ENCODE data around the gene LY6G6C. TPM values are rescaled to one million over a fixed set of nuclear protein-coding genes. Genes with fewer than 3 reads are reported as not detected.

Gene LY6G6C
- total and polyA plus RNA-seq, 2 of the 4 experiments (the other 2 are of a cell fraction) = not detected

DNA sequence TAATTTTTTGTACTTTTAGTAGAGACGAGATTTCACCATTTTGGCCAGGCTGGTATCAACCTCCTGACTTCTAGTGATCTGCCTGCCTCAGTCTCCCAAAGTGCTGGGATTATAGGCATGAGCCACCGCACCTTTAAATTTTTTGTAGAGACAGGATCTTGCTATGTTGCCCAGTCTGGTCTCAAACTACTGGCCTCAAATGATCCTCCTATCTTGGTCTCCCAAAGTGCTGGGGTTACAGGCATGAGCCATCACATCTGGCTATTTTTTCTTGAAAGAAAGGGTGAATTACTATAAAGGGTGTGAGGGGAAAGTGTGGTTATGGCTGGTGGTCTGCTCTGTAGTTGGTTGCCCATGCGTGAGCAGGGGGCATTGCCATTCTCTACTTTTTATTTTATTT is 13.3 kb downstream of the LY6G6C start:
- Histone ChIP-seq H3K4me1 (ENCODE audit: control insufficient read depth, insufficient read depth, low read length) (no peaks in the 10 kb centered on the region), H2AFZ (replicated peaks; ENCODE audit: low read length, poor library complexity) (no peak overlapping the region), H3K9me3 (ENCODE audit: control insufficient read depth, insufficient read depth, low read length) (no peaks in the 10 kb centered on the region), H2AK9ac (replicated peaks; ENCODE audit: low read depth, low read length, poor library complexity) (no peak overlapping the region), H4K20me1 (ENCODE audit: insufficient read depth, low read length) (no peaks in the 10 kb centered on the region; the same call in 1 of the 2 replicates), H3K56ac (ENCODE audit: extremely low read depth, insufficient read depth, low read length) (no peak overlapping the region), H2BK15ac (ENCODE audit: low read depth, low read length) (no peak overlapping the region), H3K23ac (ENCODE audit: low read depth, low read length) (no peak overlapping the region), H2BK120ac (ENCODE audit: low read depth, low read length) (no peak overlapping the region), H3K4me2 (ENCODE audit: low read depth, low read length) (no peak overlapping the region), H3K14ac (replicated peaks; ENCODE audit: low read depth, low read length) (no peak overlapping the region), H3K27me3 (ENCODE audit: control insufficient read depth, insufficient read depth, low read length) (peaks cover 18% of the 10 kb centered on the region; the same call in 1 of the 2 replicates), H4K91ac (ENCODE audit: insufficient read depth, low read depth, low read length) (no peak overlapping the region), H2BK5ac (ENCODE audit: low read depth, low read length, poor library complexity, severe bottlenecking) (no peak overlapping the region), H3K79me1 (ENCODE audit: low read depth in 1 of 2, low read length in 2 of 2) (no peaks in the 10 kb centered on the region; a peak in 1 of 4 replicates), H3K9ac (ENCODE audit: low read depth, low read length) (no peak overlapping the region), H3K4ac (ENCODE audit: low read depth, low read length) (no peak overlapping the region), H3K27ac (ENCODE audit: insufficient read depth, low read length) (no peak overlapping the region), H3K4me3 (ENCODE audit: insufficient read depth, low read depth, low read length) (no peak overlapping the region), H3K9me1 (ENCODE audit: insufficient read depth, low read length) (no peaks in the 10 kb centered on the region), H3K18ac (ENCODE audit: low read depth, low read length) (no peak overlapping the region), H4K5ac (ENCODE audit: low read depth, low read length) (no peak overlapping the region), H2AK5ac (ENCODE audit: low read depth, low read length) (no peak overlapping the region), H2BK20ac (ENCODE audit: low read depth, low read length) (no peak overlapping the region), H3K36me3 (ENCODE audit: control insufficient read depth, insufficient read depth, low read length) (no peaks in the 10 kb centered on the region), H4K8ac (ENCODE audit: low read depth in 2 of 2, low read length in 2 of 2) (no peak overlapping the region)
- 88% methylated on average over 1 of the region's 3 CpGs; no CpG with 5 or more reads in 1 of the 2 experiments for whole genome bisulfite sequencing, 2 experiments (ENCODE audit: extremely low coverage in 2 of 2, insufficient read length in 1 of 2)
- intact Hi-C loops (cut with micrococcal nuclease) (no loop called here), dilution Hi-C loops (cut with HindIII; ENCODE audit: low sequenced_read_pairs, unreplicated experiment) (no loop called here), in situ Hi-C loops (cut with MboI; ENCODE audit: low sequenced_read_pairs) (no loop called here)
- ATAC-seq (ENCODE audit: low read depth) = no peak
- no peak for TF ChIP-seq RCOR1 (IDR thresholded peaks at IDR 0.05; ENCODE audit: insufficient replicate concordance, low read length)
- TF ChIP-seq, protein P1, sequence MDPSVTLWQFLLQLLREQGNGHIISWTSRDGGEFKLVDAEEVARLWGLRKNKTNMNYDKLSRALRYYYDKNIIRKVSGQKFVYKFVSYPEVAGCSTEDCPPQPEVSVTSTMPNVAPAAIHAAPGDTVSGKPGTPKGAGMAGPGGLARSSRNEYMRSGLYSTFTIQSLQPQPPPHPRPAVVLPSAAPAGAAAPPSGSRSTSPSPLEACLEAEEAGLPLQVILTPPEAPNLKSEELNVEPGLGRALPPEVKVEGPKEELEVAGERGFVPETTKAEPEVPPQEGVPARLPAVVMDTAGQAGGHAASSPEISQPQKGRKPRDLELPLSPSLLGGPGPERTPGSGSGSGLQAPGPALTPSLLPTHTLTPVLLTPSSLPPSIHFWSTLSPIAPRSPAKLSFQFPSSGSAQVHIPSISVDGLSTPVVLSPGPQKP (IDR thresholded peaks at IDR 0.05; ENCODE audit: borderline replicate concordance, low read depth, low read length) = no peak
- BruUV-seq (replicated peaks) = no TSS peak
- DNase-seq = no peak
- ChIA-PET CTCF (no interaction called here), POLR2A (ENCODE audit: unreplicated experiment) (no interaction called here)
